ENCODE data around the gene C15orf39.
"Not testable (repeated sequence)": the region's sequence is repeated elsewhere in the genome, so short reads cannot be mapped to it uniquely, and the experiment has no call there.

The C15orf39 gene

GRCh38 chr15:75258620-75259343 is 57.1 kb downstream of the C15orf39 start:
- 82% methylated on average over 6 of the region's 16 CpGs for WGBS

GRCh38 chr15:75259873-75260272 is 58.2 kb downstream of the C15orf39 start:
- not testable (repeated sequence) for H3K4me3 ChIP-seq (ENCODE audit: low read length); H3K36me3 ChIP-seq (ENCODE audit: insufficient read depth, low read length); H3K9me3 ChIP-seq (ENCODE audit: insufficient read depth, low read depth, low read length); H3K27ac ChIP-seq (ENCODE audit: low read depth, low read length); H3K4me1 ChIP-seq (ENCODE audit: insufficient read depth, low read length); H3K9ac ChIP-seq (ENCODE audit: low read depth, low read length); H3K27me3 ChIP-seq (ENCODE audit: insufficient read depth, low read length)
- WGBS = no CpG with 5 or more reads among the region's 3 CpGs

More at GRCh38 chr15:75258620-75259343, 57.1 kb downstream of the C15orf39 start:
- H3K9ac ChIP-seq (ENCODE audit: low read depth, low read length); H3K36me3 ChIP-seq (ENCODE audit: insufficient read depth, low read length); H3K4me3 ChIP-seq (ENCODE audit: low read length); H3K9me3 ChIP-seq (ENCODE audit: insufficient read depth, low read depth, low read length); H3K27ac ChIP-seq (ENCODE audit: low read depth, low read length); H3K4me1 ChIP-seq (ENCODE audit: insufficient read depth, low read length); H3K27me3 ChIP-seq (ENCODE audit: insufficient read depth, low read length): not testable (repeated sequence)

All from HUES64 (cell line).